ENCODE measurements around the gene MMD2.

DNA sequence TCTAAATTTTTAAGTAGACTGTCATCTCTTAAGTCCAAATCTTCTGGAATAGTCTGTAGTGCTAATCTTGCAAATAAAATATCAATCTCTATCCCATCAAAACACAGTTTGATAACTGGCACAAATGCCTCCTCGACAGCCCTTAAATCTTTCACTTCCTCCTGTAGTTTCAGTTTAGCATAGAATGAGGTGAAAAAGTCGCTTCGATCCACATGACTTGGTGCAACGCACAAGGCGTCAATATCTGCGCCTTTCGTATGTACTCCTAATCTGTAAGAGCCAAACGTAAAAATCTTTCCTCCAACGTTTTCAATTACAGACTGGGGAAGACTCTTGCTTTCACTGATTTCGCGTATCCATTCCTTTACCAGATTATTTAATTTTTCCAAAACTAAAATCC, 97.8 kb downstream of the MMD2 start:
- TF ChIP-seq, protein P1, sequence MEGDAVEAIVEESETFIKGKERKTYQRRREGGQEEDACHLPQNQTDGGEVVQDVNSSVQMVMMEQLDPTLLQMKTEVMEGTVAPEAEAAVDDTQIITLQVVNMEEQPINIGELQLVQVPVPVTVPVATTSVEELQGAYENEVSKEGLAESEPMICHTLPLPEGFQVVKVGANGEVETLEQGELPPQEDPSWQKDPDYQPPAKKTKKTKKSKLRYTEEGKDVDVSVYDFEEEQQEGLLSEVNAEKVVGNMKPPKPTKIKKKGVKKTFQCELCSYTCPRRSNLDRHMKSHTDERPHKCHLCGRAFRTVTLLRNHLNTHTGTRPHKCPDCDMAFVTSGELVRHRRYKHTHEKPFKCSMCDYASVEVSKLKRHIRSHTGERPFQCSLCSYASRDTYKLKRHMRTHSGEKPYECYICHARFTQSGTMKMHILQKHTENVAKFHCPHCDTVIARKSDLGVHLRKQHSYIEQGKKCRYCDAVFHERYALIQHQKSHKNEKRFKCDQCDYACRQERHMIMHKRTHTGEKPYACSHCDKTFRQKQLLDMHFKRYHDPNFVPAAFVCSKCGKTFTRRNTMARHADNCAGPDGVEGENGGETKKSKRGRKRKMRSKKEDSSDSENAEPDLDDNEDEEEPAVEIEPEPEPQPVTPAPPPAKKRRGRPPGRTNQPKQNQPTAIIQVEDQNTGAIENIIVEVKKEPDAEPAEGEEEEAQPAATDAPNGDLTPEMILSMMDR (conservative IDR thresholded peaks at IDR 0.05 in 1 of 2, IDR thresholded peaks at IDR 0.05 in 1 of 2; ENCODE audit: low read depth in 1 of 2, low read length in 2 of 2), result no peak
- no peak for TF ChIP-seq EZH2 (IDR thresholded peaks at IDR 0.05; ENCODE audit: low read length, missing control alignments)

Data from fibroblast of lung (primary cell).